Body of pancreas (tissue), 4 donors: ENCODE measurements around the gene FAM78A. TPM values are rescaled to one million over a fixed set of nuclear protein-coding genes. Genes with fewer than 3 reads are reported as not detected.

Experiments used
- ATAC-seq: fragments of 150-250 bp; one replicate; pipeline ENCODE4 v1.9.1; 2016
- DNase-seq, 4 donors: peaks; one replicate each; pipeline ENCODE4 v3.0.0-alpha.2; 2019
- H3K27ac ChIP-seq, 4 donors: fragments of 200-600 bp; sonication (generic); 1 replicate in 3 of 4; 2 replicates in 1 of 4; pipeline versions ENCODE4 v1.5.1 to v1.6.1; 2016 to 2019; ENCODE audit warnings: mild to moderate bottlenecking in 1 of 4, mixed read lengths in 1 of 4, moderate library complexity in 1 of 4
- H3K27me3 ChIP-seq, 2 donors: fragments of 200-600 bp; sonication (generic); one replicate each; pipeline ENCODE4 v1.6.0; 2016; ENCODE audit warnings: mild to moderate bottlenecking in 1 of 2
- H3K36me3 ChIP-seq, 2 donors: fragments of 200-600 bp; sonication (generic); replicated peaks in 1 of 2; 2 replicates each; pipeline ENCODE4 v1.5.1; 2016; ENCODE audit warnings: low read depth in 2 of 2; ENCODE audit not compliant: insufficient read depth in 1 of 2
- H3K4me1 ChIP-seq: fragments of 200-600 bp; sonication (generic); one replicate; pipeline ENCODE4 v1.6.0; 2016
- H3K4me3 ChIP-seq, 2 donors: fragments of 200-600 bp; sonication (generic); 1 replicate in 1 of 2; 2 replicates in 1 of 2; pipeline ENCODE4 v1.5.1; 2016 to 2019
- H3K9me3 ChIP-seq, 3 donors: fragments of 200-600 bp; sonication (generic); 1 replicate in 2 of 3; 2 replicates in 1 of 3; pipeline ENCODE4 v1.5.1; 2016
- POLR2A ChIP-seq, 3 donors: fragments of 450-650 bp; IDR thresholded peaks; one replicate each; pipeline ENCODE4 v1.6.1; 2016; ENCODE audit warnings: antibody characterized with exemption in 3 of 3, mild to moderate bottlenecking in 2 of 3
- WGBS, 2 donors: methylation state at CpG; one replicate each; pipeline ENCODE4 v1.1.5; 2017; 5-methylcytosine and 5-hydroxymethylcytosine counted together
- intact Hi-C: fragments of 100-400 bp; cut with DNase I; formaldehyde crosslinking; loops from one replicate; pipeline ENCODE4 v1.15.1; 2023
- total RNA-seq, 2 donors: library from RNA; depleted of rRNA; stranded (reverse); fragments of >200 nt; gene quantifications; one replicate each; pipeline ENCODE4 v1.1.0, GENCODE V29; 2016
- TF ChIP-seq, protein P1 (sequence below), 7 experiments: fragments of 450-650 bp in 4 of 7; fragments of 200-600 bp in 3 of 7; sonication (generic) in 3 of 7; IDR thresholded peaks; one replicate each; pipeline ENCODE4 v1.5.1; 2016 to 2019; ENCODE audit warnings: antibody characterized with exemption in 7 of 7

Gene FAM78A
- total RNA-seq, 2 donors from 2014 or later, result under 0.01 to 0.78 TPM

DNA sequence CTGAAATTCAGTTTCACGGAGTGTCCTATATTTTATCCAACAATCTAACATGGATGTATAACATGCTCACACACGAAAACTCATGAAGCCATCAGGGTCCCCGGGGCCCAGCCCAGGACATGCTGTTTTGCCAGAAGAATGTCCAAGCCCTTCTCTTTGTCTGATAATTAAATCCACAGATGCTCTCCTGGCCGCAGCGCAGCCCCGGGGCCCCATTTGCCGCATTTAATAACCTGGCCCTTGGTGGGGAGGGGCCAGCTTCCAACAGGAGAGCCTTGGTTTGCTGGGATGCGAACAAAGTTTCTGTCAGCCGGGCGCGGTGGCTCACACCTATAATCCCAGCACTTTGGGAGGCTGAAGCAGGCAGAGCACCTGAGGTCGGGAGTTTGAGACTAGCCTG is 43.2 kb upstream of the FAM78A start:
- Histone ChIP-seq H3K9me3 (no peaks in the 10 kb centered on the region), H3K4me1 (peaks cover 6% of the 10 kb centered on the region), H3K36me3 (no peaks in the 10 kb centered on the region), H3K4me3 (no peak overlapping the region), H3K27me3 (no peaks in the 10 kb centered on the region), H3K27ac (no peak overlapping the region)
- ATAC-seq (no peak), DNase-seq (no peak)
- TF ChIP-seq, protein P1, sequence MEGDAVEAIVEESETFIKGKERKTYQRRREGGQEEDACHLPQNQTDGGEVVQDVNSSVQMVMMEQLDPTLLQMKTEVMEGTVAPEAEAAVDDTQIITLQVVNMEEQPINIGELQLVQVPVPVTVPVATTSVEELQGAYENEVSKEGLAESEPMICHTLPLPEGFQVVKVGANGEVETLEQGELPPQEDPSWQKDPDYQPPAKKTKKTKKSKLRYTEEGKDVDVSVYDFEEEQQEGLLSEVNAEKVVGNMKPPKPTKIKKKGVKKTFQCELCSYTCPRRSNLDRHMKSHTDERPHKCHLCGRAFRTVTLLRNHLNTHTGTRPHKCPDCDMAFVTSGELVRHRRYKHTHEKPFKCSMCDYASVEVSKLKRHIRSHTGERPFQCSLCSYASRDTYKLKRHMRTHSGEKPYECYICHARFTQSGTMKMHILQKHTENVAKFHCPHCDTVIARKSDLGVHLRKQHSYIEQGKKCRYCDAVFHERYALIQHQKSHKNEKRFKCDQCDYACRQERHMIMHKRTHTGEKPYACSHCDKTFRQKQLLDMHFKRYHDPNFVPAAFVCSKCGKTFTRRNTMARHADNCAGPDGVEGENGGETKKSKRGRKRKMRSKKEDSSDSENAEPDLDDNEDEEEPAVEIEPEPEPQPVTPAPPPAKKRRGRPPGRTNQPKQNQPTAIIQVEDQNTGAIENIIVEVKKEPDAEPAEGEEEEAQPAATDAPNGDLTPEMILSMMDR (IDR thresholded peaks at IDR 0.05), result no peak
- TF ChIP-seq POLR2A (IDR thresholded peaks at IDR 0.05), result no peak
- WGBS, 2 donors, result 82 to 86% methylated on average over 9 to 12 of the region's 12 CpGs
- intact Hi-C loops, result no loop called here

DNA sequence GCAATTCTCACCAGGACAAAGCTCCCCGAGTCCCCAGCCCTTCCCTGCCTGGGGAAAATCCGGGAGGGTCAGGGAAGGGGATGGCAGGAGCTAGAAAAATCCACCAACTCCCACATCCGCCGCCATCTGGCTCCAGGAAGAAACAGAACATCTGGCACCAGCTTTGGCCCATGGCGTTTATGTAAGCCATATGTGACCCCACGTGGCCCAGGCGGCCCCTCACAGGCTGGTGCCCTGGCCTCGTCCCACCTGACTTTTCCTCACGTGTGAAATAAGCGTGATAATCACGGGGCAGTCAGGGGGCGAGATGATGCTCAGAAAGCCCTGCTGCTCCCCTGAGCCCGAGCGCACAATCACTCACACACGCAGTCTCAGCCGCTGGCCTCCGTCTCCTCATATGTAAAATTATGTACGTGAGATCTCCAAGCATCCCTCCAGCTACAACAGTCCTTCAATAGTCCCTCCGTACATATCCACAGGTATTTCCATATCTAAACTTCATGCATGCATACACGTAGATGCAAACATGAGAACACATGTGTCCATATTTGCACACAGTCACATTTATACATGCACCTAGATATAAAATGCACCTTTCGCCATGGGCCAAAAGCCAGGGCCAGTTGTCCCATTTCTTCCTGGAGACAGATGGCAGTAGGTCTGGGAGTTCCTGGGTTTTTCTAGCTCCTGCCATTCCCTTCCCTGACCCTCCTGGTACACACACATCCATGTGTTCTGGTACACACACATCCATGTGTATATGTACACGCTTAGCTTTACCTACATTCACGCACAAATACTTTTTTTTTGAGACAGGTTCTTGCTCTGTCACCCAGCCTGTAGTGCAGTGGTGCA is 42.1 kb upstream of the FAM78A start:
- Histone ChIP-seq H3K27me3 (no peaks in the 10 kb centered on the region), H3K36me3 (no peaks in the 10 kb centered on the region), H3K9me3 (no peaks in the 10 kb centered on the region), H3K27ac (no peak overlapping the region), H3K4me3 (no peak overlapping the region), H3K4me1 (no peaks in the 10 kb centered on the region)
- intact Hi-C loops, result no loop called here
- DNase-seq, result no peak
- no peak for TF ChIP-seq POLR2A (IDR thresholded peaks at IDR 0.05)
- TF ChIP-seq, protein P1 (IDR thresholded peaks at IDR 0.05), result no peak
- WGBS, 2 donors, result 85 to 94% methylated on average over 17 to 23 of the region's 23 CpGs
- no peak for ATAC-seq

DNA sequence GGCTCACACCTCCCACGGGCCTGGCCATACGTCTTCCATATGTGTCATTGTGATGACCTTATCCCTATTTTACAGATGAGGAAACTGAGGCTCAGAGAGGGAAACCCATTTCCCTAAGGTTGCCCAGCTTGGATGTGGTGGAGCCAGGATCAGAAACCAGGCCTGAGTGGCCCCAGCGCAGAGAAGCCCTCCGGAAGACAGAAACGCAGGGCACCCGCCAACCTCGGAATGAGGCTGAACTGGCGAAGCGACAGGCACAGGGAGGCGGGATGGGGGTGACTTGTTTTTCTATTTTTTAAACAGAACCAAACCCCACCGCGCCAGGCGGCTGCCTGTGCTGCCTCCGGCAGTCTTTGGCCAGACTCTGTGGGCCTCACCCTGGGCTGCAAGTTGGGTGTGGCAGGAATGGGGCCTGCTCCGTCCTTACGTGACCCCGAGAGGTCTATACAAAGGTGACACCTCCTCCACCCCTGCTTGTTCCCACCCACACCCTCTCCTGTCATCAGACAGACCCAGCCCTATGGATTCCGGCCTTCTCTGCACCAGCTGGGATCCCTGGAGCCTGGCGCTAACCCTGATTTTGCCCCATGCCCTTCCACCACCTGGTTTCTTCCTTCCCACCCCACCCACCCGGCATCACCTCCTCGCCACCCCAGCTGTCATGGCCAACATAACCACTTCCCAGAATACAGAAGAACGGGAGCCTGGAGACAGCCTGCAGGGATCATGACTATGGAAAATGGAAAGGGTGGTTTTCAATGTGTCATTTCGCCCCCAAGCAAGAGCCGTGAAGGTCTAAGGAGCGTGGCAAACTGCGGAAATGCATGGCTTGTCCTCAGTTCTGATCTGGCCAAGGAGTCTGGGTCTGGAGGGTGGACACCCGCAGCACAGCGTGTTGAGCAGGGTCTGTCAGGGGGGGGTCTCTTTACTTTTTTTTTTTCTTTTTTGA is 36.8 kb upstream of the FAM78A start:
- H3K4me3 ChIP-seq, result no peak overlapping the region
- intact Hi-C loops, result no loop called here
- H3K36me3 ChIP-seq, result no peaks in the 10 kb centered on the region
- TF ChIP-seq, protein P1 (IDR thresholded peaks at IDR 0.05), result no peak
- H3K27me3 ChIP-seq, result no peaks in the 10 kb centered on the region
- ATAC-seq (no peak), DNase-seq (no peak)
- H3K27ac ChIP-seq, result no peak overlapping the region
- 90 to 93% methylated on average over 26 to 28 of the region's 28 CpGs for WGBS, 2 donors
- no peaks in the 10 kb centered on the region for H3K4me1 ChIP-seq
- H3K9me3 ChIP-seq, result no peaks in the 10 kb centered on the region

DNA sequence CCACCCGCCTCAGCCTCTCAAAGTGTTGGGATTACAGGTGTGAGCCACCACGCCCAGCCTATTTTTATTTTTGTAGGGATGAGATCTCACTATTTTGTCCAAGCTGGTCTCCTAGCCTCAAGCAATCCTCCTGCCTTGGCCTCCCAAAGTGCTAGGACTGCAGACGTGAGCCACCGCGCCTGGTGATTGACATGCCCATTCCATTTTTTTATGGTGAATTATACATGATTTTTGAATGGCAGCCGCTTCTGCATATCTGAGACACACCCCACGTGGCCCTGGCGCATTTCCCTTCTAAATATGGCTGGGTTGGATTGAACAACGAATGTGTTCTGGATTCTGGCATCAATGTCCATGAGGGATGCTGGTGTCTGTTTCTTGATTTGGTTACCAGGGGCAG is 35.9 kb upstream of the FAM78A start:
- no peaks in the 10 kb centered on the region for H3K4me1 ChIP-seq
- ATAC-seq (no peak), DNase-seq (no peak)
- no peaks in the 10 kb centered on the region for H3K27me3 ChIP-seq
- intact Hi-C loops, result no loop called here
- WGBS, 2 donors, result 79 to 84% methylated on average over 9 of the region's 9 CpGs
- no peak overlapping the region for H3K4me3 ChIP-seq
- no peaks in the 10 kb centered on the region for H3K36me3 ChIP-seq
- no peaks in the 10 kb centered on the region for H3K9me3 ChIP-seq
- TF ChIP-seq, protein P1 (IDR thresholded peaks at IDR 0.05), result no peak
- TF ChIP-seq POLR2A (IDR thresholded peaks at IDR 0.05), result no peak
- no peak overlapping the region for H3K27ac ChIP-seq
